GM19397 (cell line): ENCODE data around the gene MFSD8.
"Not testable (repeated sequence)": the region's sequence is repeated elsewhere in the genome, so short reads cannot be mapped to it uniquely, and the experiment has no call there.

ENCODE experiments used
- ATAC-seq: cut with Tn5 transposase; IDR thresholded peaks from one replicate; pipeline ENCODE4 v1.9.1; 2021; ENCODE audit warnings: mild to moderate bottlenecking, moderate library complexity; ENCODE audit not compliant: unreplicated experiment

The MFSD8 gene

GRCh38 chr4:127965062-127965802 is at the start of gene MFSD8, which contains the start of gene ABHD18:
Gene MFSD8 (minus strand): TSS chr4:127965173. CDS start chr4:127965133, 40 bp downstream.
Gene ABHD18 (plus strand): TSS chr4:127965406. CDS start chr4:127982956, 17,550 bp downstream.
- peak; percentile 97 for ATAC-seq

GRCh38 chr4:128009428-128009827 is 44.5 kb upstream of the MFSD8 start:
- ATAC-seq, result no peak

GRCh38 chr4:128006592-128006991 is 41.6 kb upstream of the MFSD8 start:
- no peak for ATAC-seq

GRCh38 chr4:127997534-127998388 is 32.8 kb upstream of the MFSD8 start:
- peak; percentile 93 for ATAC-seq

GRCh38 chr4:127996521-127996920 is 31.5 kb upstream of the MFSD8 start:
- ATAC-seq, result not testable (repeated sequence)

GRCh38 chr4:127995776-127996175 is 30.8 kb upstream of the MFSD8 start:
- ATAC-seq, result no peak

GRCh38 chr4:127993151-127993550 is 28.2 kb upstream of the MFSD8 start:
- ATAC-seq, result no peak

- no peak for ATAC-seq
Measured at GRCh38 chr4:127988638-127989037, 23.7 kb upstream of the MFSD8 start.

GRCh38 chr4:127985989-127986388 is 21.0 kb upstream of the MFSD8 start:
- ATAC-seq, result no peak

GRCh38 chr4:127982445-127982844 is 17.5 kb upstream of the MFSD8 start:
- no peak for ATAC-seq

GRCh38 chr4:127978930-127979329 is 14.0 kb upstream of the MFSD8 start:
- no peak for ATAC-seq

- ATAC-seq, result no peak
Measured at GRCh38 chr4:127975121-127975770, 10.3 kb upstream of the MFSD8 start.

- ATAC-seq, result not testable (repeated sequence)
Measured at GRCh38 chr4:127970925-127971324, 6.0 kb upstream of the MFSD8 start.

GRCh38 chr4:127968586-127968985 is 3.6 kb upstream of the MFSD8 start:
- no peak for ATAC-seq

GRCh38 chr4:127967141-127967775 is 2.3 kb upstream of the MFSD8 start:
- no peak for ATAC-seq

- peak; percentile 24 for ATAC-seq
Measured at GRCh38 chr4:127965803-127966175, 816 bp upstream of the MFSD8 start.

- peak; percentile 24 for ATAC-seq
Measured at GRCh38 chr4:127964426-127965061, 429 bp downstream of the MFSD8 start.

GRCh38 chr4:127963633-127964398 is 1.2 kb downstream of the MFSD8 start:
- ATAC-seq, result not testable (repeated sequence)

GRCh38 chr4:127959794-127960193 is 5.2 kb downstream of the MFSD8 start:
- no peak for ATAC-seq

- ATAC-seq, result no peak
Measured at GRCh38 chr4:127957105-127957504, 7.9 kb downstream of the MFSD8 start.
